Neural progenitor cell (in vitro differentiated cells): Measurements from ENCODE around the gene NUSAP1.

Source experiments
- EZH2 ChIP-seq: fragments of 200-600 bp; sonication (generic); IDR thresholded peaks from 2 replicates; pipeline ENCODE4 v1.6.1; 2017; ENCODE audit warnings: antibody characterized with exemption, mild to moderate bottlenecking, moderate library complexity
- EZH2phosphoT487 ChIP-seq: fragments of 200-600 bp; sonication (generic); IDR thresholded peaks from 2 replicates; pipeline ENCODE4 v1.6.1; 2017; ENCODE audit warnings: antibody characterized with exemption
- TF ChIP-seq, protein P1 (sequence below): fragments of 200-600 bp; sonication (generic); IDR thresholded peaks from 2 replicates; pipeline ENCODE4 v1.5.1; 2017; ENCODE audit warnings: antibody characterized with exemption, mild to moderate bottlenecking

DNA sequence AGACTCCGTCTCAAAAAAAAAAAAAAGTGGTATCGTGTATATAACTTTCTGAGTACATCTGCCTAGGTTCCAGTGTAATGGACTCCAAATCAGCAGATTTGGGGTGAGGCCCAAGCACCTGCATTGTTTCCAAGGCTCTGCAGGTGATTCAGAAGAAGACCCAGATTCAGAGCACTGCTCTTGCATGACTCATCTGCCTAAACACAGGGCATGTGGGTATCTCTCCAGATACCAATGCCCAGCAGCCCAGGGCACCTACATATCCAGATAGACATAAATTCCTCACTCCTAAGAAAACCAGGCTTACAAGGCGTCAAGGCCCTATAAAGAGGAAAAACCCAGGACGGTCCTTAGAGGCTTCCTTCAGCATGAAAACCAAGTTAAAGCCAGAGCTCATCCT is 45.3 kb downstream of the NUSAP1 start:
- TF ChIP-seq, protein P1, sequence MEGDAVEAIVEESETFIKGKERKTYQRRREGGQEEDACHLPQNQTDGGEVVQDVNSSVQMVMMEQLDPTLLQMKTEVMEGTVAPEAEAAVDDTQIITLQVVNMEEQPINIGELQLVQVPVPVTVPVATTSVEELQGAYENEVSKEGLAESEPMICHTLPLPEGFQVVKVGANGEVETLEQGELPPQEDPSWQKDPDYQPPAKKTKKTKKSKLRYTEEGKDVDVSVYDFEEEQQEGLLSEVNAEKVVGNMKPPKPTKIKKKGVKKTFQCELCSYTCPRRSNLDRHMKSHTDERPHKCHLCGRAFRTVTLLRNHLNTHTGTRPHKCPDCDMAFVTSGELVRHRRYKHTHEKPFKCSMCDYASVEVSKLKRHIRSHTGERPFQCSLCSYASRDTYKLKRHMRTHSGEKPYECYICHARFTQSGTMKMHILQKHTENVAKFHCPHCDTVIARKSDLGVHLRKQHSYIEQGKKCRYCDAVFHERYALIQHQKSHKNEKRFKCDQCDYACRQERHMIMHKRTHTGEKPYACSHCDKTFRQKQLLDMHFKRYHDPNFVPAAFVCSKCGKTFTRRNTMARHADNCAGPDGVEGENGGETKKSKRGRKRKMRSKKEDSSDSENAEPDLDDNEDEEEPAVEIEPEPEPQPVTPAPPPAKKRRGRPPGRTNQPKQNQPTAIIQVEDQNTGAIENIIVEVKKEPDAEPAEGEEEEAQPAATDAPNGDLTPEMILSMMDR = no peak
- no peak for TF ChIP-seq EZH2
- TF ChIP-seq EZH2phosphoT487 = no peak
